ENCODE results near the gene CHRNB1.
"Not testable (repeated sequence)": the region's sequence is repeated elsewhere in the genome, so short reads cannot be mapped to it uniquely, and the experiment has no call there.

Gene CHRNB1

DNA sequence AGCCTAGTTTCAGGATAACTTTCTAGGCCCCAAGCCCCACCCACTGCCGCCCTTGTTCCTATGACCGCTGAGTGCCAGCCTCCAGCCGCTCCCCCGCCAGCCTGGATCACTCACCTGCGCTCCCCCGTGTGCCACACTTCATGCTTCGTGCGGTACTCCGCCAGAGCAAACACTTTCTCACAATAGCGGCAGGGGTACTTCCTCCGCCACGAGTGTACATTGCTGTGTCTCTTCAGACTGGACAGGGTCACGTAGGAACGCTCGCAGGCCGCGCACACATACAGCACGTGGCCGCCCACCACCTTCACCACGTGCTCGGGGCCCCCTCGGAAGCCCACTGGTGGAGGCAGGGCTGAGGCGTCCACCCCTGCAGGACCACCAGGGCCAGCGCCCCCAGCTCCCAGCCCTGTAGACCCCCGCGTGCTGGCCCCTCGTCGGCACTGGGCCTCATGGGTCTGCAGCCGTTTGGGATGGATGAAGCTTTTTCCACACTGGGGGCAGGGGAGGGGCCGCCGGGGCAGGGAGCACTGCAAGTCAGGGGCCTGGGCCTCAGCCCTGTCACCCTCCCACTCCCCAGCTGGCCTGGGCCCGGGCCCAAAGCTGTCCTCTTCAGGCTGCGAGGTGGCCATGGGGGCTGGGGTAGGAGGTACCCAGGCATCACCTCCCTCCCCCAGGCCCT, 20.9 kb downstream of the CHRNB1 start:
- H3K27me3 Mint-ChIP-seq, result no peaks in the 10 kb centered on the region
- H3K4me1 Mint-ChIP-seq (ENCODE audit: low read depth), result peaks cover 16% of the 10 kb centered on the region
- no peak overlapping the region for H3K27ac Mint-ChIP-seq
- H3K36me3 Mint-ChIP-seq (ENCODE audit: low read depth), result peaks cover 9% of the 10 kb centered on the region
- no peaks in the 10 kb centered on the region for H3K9me3 Mint-ChIP-seq
- no peak overlapping the region for H3K4me3 Mint-ChIP-seq

GRCh38 chr17:7466318-7466638, 21.4 kb downstream of the CHRNB1 start:
- no peaks in the 10 kb centered on the region for H3K9me3 Mint-ChIP-seq
- H3K27ac Mint-ChIP-seq, result no peak overlapping the region
- no peaks in the 10 kb centered on the region for H3K27me3 Mint-ChIP-seq
- H3K4me1 Mint-ChIP-seq (ENCODE audit: low read depth), result peaks cover 16% of the 10 kb centered on the region
- H3K4me3 Mint-ChIP-seq, result no peak overlapping the region
- H3K36me3 Mint-ChIP-seq (ENCODE audit: low read depth), result peaks cover 6% of the 10 kb centered on the region

DNA sequence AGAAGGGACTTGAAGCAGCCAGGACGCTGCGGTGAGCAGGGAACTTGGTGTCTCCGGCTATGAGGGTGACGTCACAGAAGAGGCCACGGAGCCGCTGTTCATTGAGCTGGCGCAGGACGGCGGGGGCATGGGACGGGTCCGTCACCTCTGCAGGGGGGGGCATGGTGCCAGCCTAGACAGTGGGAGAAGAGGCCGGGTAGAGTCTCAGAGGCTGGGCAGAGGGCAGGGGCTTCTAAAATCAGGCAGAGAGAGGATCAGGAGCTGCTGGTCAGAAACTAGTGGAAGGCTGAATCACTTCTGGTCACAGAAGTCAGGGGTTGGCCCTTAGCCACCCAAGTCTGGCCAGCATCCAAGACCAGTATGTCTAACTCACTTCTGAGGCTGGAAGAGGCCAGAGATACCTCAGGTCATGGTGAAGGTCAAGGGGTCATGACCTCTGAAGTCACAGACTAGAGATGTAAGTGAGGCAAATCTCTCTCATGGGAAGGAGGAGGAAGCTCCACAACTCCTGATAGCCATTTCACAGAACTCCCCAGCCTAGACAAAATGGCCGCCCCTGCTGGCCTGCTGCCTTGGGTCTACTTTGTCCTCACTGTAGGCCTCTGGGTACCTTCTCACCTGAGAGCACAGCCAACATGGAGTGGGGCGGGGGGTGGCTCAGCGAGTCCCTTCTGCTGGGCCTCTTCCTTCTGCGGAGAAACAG, 21.9 kb downstream of the CHRNB1 start:
- Mint-ChIP-seq H3K4me1 (ENCODE audit: low read depth) (peaks cover 21% of the 10 kb centered on the region), H3K27me3 (no peaks in the 10 kb centered on the region), H3K36me3 (ENCODE audit: low read depth) (peaks cover 7% of the 10 kb centered on the region), H3K27ac (no peak overlapping the region), H3K9me3 (no peaks in the 10 kb centered on the region), H3K4me3 (no peak overlapping the region)

DNA sequence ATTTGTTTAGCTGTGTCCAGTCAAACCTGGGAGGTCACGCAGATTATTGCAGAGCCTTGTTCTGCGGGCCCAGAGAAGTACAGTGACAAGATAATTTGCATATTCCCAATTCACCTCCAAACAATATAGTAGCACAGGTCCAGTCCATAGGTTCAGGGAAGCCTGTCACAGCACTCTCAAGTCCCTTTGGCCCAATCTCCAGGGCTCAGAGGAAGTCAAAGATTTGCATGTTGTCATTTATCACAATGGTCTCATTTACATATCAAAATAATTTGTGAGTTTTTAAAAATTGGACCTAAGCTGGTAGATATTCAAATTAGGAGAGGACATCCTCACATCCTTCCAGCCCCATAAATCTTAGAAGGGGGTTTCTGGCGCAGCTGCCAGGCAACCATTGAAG, 22.6 kb downstream of the CHRNB1 start:
- Mint-ChIP-seq H3K4me3 (no peak overlapping the region), H3K36me3 (ENCODE audit: low read depth) (peaks cover 8% of the 10 kb centered on the region), H3K9me3 (no peaks in the 10 kb centered on the region), H3K4me1 (ENCODE audit: low read depth) (peaks cover 26% of the 10 kb centered on the region), H3K27ac (peak overlapping the region; percentile 26), H3K27me3 (no peaks in the 10 kb centered on the region)

DNA sequence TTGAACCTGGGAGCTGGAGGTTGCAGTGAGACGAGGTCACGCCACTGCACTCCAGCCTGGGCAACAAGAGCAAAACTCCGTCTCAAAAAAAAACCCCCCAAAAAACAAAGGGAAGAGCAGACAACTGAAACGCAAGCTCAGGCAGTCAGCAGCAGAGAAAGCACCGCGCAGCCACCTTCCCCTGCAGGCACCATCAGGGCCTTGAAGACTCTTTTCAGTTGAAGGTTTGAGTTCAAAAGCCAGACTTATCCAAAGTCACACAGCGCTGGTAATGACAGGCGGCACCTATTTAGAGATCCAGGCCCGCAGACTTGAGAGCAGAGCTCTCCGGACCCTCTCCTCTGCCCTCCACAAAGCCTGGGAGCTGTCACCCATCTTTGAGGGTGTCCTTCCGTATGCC, 23.4 kb downstream of the CHRNB1 start:
- H3K4me1 Mint-ChIP-seq (ENCODE audit: low read depth), result peaks cover 30% of the 10 kb centered on the region
- H3K4me3 Mint-ChIP-seq, result no peak overlapping the region
- H3K36me3 Mint-ChIP-seq (ENCODE audit: low read depth), result peaks cover 8% of the 10 kb centered on the region
- no peaks in the 10 kb centered on the region for H3K9me3 Mint-ChIP-seq
- H3K27ac Mint-ChIP-seq, result no peak overlapping the region
- no peaks in the 10 kb centered on the region for H3K27me3 Mint-ChIP-seq

GRCh38 chr17:7468804-7469389, 24.0 kb downstream of the CHRNB1 start:
- Mint-ChIP-seq H3K27ac (no peak overlapping the region), H3K27me3 (no peaks in the 10 kb centered on the region), H3K9me3 (no peaks in the 10 kb centered on the region), H3K36me3 (ENCODE audit: low read depth) (peaks cover 8% of the 10 kb centered on the region), H3K4me1 (ENCODE audit: low read depth) (peaks cover 30% of the 10 kb centered on the region), H3K4me3 (no peak overlapping the region)

DNA sequence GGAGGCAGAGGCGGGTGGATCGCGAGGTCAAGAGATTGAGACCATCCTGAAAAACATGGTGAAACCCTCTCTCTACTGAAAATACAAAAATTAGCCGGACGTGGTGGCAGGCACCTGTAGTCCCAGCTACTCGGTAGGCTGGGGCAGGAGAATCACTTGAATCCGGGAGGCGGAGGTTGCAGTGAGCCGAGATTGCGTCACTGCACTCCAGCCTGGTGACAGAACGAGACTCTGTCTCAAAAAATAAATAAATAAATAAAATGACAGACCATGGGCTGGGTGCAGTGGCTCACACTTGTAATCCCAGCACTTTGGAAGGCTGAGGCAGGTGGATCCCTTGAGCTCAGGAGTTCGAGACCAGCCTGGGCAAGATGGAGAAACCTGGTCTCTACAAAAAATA, 25.0 kb downstream of the CHRNB1 start:
- not testable (repeated sequence) for H3K4me3 Mint-ChIP-seq; H3K27ac Mint-ChIP-seq; H3K9me3 Mint-ChIP-seq; H3K27me3 Mint-ChIP-seq; H3K36me3 Mint-ChIP-seq (ENCODE audit: low read depth)
- peaks cover 30% of the 10 kb centered on the region for H3K4me1 Mint-ChIP-seq (ENCODE audit: low read depth)

- H3K4me3 Mint-ChIP-seq; H3K27me3 Mint-ChIP-seq; H3K9me3 Mint-ChIP-seq; H3K36me3 Mint-ChIP-seq (ENCODE audit: low read depth); H3K27ac Mint-ChIP-seq: not testable (repeated sequence)
- peaks cover 34% of the 10 kb centered on the region for H3K4me1 Mint-ChIP-seq (ENCODE audit: low read depth)
These were observed 25.7 kb downstream of the CHRNB1 start for GRCh38 chr17:7470457-7470973.

- Mint-ChIP-seq H3K27me3 (no peaks in the 10 kb centered on the region), H3K4me1 (ENCODE audit: low read depth) (peaks cover 42% of the 10 kb centered on the region), H3K9me3 (no peaks in the 10 kb centered on the region), H3K4me3 (no peak overlapping the region), H3K27ac (peak overlapping the region; percentile 45), H3K36me3 (ENCODE audit: low read depth) (peaks cover 4% of the 10 kb centered on the region)
These were observed 26.9 kb downstream of the CHRNB1 start for GRCh38 chr17:7471729-7472128.

DNA sequence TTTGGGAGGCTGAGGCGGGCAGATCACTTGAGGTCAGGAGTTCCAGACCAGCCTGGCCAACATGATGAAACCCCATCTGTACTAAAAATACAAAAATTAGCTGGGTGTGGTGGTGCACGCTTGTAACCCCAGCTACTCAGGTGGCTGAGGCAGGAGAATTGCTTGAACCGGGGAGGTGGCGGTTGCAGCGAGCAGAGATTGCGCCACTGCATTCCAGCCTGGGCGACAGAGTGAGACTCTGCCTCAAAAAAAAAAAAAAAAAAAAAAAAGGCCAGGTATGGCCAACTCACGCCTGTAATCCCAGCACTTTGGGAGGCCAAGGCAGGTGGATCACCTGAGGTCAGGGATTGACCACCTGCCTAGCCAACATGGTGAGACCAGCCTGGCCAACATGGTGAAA, 29.9 kb downstream of the CHRNB1 start:
- not testable (repeated sequence) for H3K4me3 Mint-ChIP-seq; H3K27ac Mint-ChIP-seq; H3K9me3 Mint-ChIP-seq; H3K36me3 Mint-ChIP-seq (ENCODE audit: low read depth); H3K27me3 Mint-ChIP-seq
- H3K4me1 Mint-ChIP-seq (ENCODE audit: low read depth), result peaks cover 51% of the 10 kb centered on the region

DNA sequence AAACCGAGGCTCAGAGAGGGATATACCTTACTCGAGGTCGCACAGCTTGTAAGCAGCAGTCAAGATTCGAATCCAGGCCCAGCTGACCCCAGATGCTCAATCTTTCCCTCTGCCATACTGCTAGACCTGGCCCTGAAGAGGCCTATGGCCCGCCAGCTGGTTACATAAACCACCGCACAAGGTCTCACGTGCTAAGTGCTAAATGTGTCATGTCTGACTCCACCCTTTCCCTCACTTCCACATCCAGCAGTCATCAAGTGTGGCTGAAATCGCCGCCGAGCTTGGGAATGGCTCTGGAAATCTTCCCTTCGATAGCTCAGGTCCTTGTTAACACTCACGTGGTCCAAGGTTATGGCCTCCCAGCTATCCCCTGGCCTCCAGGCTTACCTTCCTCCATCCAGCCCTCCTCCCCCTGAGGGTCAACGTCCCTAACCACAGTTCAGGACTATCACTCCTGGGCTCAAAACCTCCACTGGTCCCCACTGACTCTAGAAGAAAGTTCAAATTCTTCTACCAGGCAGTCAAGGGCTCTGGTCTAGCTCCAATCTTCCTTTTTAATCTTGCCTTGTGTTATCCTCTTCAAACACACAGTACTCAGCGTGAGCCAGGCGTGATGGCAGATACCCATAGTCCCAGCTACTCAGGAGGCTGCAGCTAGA, 31.0 kb downstream of the CHRNB1 start:
- Mint-ChIP-seq H3K27ac (peak overlapping the region; percentile 62), H3K9me3 (no peaks in the 10 kb centered on the region), H3K36me3 (ENCODE audit: low read depth) (peaks cover 4% of the 10 kb centered on the region), H3K4me3 (no peak overlapping the region), H3K4me1 (ENCODE audit: low read depth) (peaks cover 61% of the 10 kb centered on the region), H3K27me3 (no peaks in the 10 kb centered on the region)

- Mint-ChIP-seq H3K4me3 (peak overlapping the region; percentile 89), H3K4me1 (ENCODE audit: low read depth) (peaks cover 64% of the 10 kb centered on the region), H3K36me3 (ENCODE audit: low read depth) (peaks cover 3% of the 10 kb centered on the region), H3K27me3 (no peaks in the 10 kb centered on the region), H3K27ac (peak overlapping the region; percentile 62), H3K9me3 (no peaks in the 10 kb centered on the region)
These were observed 31.6 kb downstream of the CHRNB1 start for GRCh38 chr17:7476494-7476893.

DNA sequence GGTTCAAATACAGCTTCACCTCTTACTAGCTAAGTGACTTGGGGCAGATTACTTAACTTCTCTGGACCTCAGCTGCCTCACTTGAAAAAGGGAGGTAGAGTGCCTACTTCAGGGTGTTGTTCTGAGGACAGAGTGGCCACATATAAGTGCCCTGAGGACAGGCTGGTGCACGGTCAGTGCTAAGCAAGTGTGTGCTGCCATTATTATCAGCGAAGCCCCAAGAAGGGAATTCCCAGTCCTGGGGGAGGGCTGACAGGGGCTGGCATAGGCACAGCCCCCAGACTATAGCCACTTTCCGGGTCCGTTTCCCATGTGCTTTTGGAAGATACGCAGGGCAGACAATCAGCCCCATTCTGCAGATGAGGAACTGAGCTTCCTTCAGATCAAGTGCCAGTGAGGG, 32.1 kb downstream of the CHRNB1 start:
- Mint-ChIP-seq H3K9me3 (no peaks in the 10 kb centered on the region), H3K4me1 (ENCODE audit: low read depth) (peaks cover 64% of the 10 kb centered on the region), H3K27ac (peak overlapping the region; percentile 89), H3K27me3 (no peaks in the 10 kb centered on the region), H3K4me3 (peak overlapping the region; percentile 89), H3K36me3 (ENCODE audit: low read depth) (no peaks in the 10 kb centered on the region)

DNA sequence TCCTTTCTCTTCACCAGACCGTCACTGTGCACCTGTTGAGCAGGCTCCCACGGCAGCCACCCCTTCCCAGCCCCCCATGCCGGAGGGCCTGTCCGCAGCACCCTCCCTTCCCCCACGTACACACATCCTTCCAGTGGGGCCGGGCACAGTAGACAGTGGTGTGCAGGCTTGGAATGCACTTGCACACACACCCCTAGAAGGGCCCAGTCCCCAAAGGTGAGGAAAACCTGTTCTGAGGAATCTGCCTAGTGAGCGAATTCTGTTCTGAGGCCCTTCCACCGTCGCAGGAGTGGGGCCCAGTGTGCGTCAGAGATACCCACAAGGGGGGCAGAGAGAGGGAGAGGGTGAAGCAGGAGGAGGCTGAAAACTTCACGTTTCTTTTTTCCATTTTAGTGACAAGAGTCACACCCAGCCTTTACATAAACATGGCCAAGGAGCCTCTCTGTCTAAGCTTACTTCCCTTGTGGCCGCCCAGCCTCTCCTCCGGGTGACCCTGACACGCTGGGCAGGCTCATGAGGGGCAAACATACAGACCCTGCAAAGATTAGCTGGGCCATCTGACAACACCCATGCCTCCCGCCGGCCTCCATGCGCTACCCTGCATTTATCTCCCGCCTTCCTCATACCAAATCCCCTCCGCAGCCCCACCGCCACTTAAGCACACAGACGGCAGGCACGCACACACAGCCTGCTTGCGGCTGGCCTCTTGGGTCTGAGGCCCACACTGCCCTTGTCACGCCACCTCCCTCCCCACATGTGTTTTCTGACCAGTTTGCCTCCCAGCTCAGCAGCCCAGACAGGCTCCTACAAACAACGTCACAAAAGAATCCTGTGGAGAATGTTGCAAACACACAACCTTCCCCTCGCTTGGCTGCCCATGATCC, 32.8 kb downstream of the CHRNB1 start:
- Mint-ChIP-seq H3K9me3 (no peaks in the 10 kb centered on the region), H3K4me1 (ENCODE audit: low read depth) (peaks cover 66% of the 10 kb centered on the region), H3K36me3 (ENCODE audit: low read depth) (no peaks in the 10 kb centered on the region), H3K27me3 (no peaks in the 10 kb centered on the region), H3K4me3 (peak overlapping the region; percentile 89), H3K27ac (peak overlapping the region; percentile 89)
